IPS-18a (cell line): ENCODE results near the gene CCDC188.

ENCODE experiments used
- H3K27ac ChIP-seq: one replicate; pipeline ENCODE4 v1.5.1; 2013; ENCODE audit warnings: low read length
- H3K27me3 ChIP-seq: one replicate; pipeline ENCODE4 v1.6.1; 2013; ENCODE audit warnings: mild to moderate bottlenecking, low read length; ENCODE audit not compliant: control insufficient read depth, insufficient read depth
- H3K36me3 ChIP-seq: one replicate; pipeline ENCODE4 v1.6.1; 2013; ENCODE audit warnings: low read depth, low read length; ENCODE audit not compliant: control insufficient read depth
- H3K4me1 ChIP-seq: one replicate; pipeline ENCODE4 v1.6.1; 2013; ENCODE audit warnings: low read depth, low read length; ENCODE audit not compliant: control insufficient read depth
- H3K4me3 ChIP-seq: one replicate; pipeline ENCODE4 v1.5.1; 2013; ENCODE audit warnings: low read length
- H3K9ac ChIP-seq: one replicate; pipeline ENCODE4 v1.6.1; 2013; ENCODE audit warnings: mild to moderate bottlenecking, low read length, moderate library complexity
- H3K9me3 ChIP-seq: one replicate; pipeline ENCODE4 v1.6.1; 2013; ENCODE audit warnings: low read depth, low read length; ENCODE audit not compliant: control insufficient read depth

Gene CCDC188

DNA sequence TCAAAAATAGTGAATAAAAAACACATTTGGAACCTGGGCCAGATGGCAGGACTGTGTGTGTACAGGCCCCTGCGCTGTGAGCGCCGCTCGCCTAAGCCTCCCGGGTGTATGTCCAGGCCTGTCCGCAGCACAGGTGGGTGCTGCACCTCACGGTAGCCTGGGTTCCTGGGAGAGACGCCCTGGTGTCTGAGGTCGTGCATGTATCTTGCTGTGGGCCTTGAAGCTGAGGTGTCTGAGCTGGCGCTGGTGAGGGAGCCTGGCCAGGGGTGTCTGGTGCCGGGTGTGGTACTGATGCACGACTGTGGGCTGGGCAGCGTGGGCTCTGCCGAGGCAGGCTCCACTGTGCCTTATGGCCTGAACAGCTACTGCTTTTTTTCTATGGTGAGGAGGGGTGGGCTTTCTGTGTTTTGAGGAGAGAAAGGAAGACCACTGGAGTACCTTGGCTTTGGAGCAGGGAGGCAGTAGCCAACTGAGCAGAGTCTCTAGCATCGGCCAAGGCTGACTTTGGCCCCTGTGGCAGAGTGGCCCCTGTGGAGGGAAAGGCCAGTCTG is 23.5 kb downstream of the CCDC188 start:
- no peak overlapping the region for H3K27ac ChIP-seq
- no peaks in the 10 kb centered on the region for H3K27me3 ChIP-seq
- no peaks in the 10 kb centered on the region for H3K4me1 ChIP-seq
- no peaks in the 10 kb centered on the region for H3K9me3 ChIP-seq
- no peak overlapping the region for H3K4me3 ChIP-seq
- no peak overlapping the region for H3K9ac ChIP-seq
- peaks cover 49% of the 10 kb centered on the region for H3K36me3 ChIP-seq

DNA sequence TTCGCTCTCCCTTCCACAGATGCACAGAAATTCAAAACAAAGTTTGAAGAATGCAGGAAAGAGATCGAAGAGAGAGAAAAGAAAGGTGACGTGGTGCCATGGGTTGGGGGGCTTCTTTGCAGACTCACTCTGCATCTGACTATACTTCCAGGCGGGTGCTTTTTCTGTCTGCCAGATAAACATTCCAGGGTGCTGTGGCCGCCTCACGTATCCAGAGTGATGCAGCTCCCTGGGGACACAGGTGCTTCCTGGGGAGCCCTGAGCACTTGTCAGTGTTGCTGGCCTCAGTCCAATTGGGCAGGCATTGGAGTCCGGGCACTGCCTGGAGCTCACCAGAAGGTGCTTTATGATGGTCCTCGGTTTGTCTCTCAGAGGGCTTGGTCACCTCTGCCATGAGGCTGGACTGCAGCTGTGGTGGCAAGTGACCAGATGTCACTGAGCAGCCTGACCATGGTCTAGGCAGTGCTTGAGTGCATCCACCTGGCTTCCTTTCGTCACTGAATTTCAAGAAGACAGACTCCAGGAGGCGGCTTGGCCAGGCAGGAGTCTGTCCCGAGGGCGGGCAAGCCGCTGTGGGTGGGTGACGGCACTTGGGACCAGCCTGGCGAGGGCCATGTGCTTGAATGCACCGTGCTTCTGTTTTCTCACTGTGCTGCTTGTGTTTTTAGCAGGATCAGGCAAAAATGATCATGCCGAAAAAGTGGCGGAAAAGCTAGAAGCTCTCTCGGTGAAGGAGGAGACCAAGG is 24.4 kb downstream of the CCDC188 start:
- Histone ChIP-seq H3K4me3 (no peak overlapping the region), H3K4me1 (no peaks in the 10 kb centered on the region), H3K36me3 (peaks cover 59% of the 10 kb centered on the region), H3K9ac (no peak overlapping the region), H3K27me3 (no peaks in the 10 kb centered on the region), H3K9me3 (no peaks in the 10 kb centered on the region), H3K27ac (no peak overlapping the region)

DNA sequence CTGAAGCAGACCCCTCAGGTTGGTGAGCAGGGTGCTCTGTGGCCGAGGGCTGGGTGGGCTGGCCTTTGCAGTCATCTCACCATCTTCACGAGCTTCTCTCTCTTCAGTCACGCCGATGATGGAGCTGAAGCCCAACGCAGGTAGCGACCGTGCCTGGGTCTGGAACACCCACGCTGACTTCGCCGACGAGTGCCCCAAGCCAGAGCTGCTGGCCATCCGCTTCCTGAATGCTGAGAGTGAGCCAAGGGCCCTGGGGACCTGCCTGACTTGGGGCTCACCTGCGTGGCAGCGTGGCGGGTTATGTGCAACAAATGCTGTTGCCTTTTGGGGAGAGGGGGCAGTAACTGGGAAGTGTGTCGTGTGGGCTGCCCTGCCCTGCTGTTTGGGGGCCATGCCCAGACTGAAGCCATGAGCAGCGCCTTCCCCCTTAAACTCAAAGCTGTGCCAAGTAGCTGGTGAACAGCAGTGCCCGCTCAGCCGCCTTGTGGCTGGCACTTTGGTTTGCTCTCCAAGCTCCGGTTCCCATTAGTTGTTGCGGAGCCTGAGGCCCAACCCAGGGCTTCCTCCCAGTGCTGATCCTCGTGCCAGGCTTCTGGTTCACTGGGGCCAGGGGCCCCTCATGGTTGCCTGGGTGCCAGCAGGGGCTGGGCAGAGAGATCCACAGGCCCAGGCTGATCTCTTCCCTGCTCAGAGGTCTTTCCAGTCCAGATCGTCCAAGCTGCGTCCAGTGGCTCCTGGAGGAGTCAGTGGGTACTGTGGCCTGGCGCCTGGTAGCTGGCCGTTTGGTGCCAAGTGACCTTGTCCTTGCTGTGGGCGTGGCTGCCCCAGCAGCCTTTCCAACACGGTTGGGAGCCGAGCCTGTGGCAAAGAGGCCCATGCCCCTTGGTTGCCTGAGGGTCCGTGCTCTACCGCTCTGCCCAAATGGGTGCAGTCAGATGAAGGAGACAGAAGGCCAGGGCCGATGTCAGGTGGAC is 25.4 kb downstream of the CCDC188 start:
- H3K4me3 ChIP-seq, result no peak overlapping the region
- peaks cover 68% of the 10 kb centered on the region for H3K36me3 ChIP-seq
- no peaks in the 10 kb centered on the region for H3K27me3 ChIP-seq
- no peaks in the 10 kb centered on the region for H3K9me3 ChIP-seq
- H3K27ac ChIP-seq, result no peak overlapping the region
- H3K9ac ChIP-seq, result no peak overlapping the region
- no peaks in the 10 kb centered on the region for H3K4me1 ChIP-seq

DNA sequence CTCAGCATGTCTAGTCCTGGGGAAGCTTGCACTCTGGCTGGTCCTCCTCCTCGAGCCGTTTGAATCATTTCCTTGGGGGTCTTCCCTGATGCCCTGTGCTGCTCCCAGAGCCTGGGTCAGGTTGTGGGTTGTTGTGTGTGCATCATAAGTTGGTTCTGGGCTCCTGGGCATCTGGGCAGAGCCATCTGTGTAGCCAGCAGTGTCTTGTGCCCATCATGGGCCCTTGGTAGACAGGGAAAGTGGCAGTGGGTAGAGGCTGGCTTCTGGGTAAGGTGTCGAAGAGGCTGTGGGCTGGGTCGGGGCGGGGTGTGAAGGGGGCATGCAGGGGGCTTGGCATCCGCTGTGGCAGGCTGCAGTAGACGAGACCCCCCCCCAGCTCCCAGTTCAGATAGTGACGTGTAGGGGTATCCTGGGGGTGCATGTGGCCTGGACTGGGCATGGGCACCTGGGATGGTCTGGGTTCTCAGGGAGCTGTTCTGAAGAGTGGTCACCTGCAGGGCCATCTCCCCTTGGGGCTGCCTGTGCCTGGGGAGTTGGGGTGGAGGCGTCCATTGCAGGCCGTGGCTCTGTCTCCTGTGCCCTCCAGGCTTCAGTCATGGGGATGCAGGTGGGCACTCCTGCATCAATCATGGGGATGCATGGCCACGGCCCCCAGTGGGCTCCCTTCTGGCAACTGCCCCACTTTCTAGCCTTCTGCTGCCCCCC is 26.6 kb downstream of the CCDC188 start:
- Histone ChIP-seq H3K9me3 (no peaks in the 10 kb centered on the region), H3K9ac (no peak overlapping the region), H3K27me3 (no peaks in the 10 kb centered on the region), H3K36me3 (peaks cover 80% of the 10 kb centered on the region), H3K4me3 (no peak overlapping the region), H3K4me1 (no peaks in the 10 kb centered on the region), H3K27ac (no peak overlapping the region)

DNA sequence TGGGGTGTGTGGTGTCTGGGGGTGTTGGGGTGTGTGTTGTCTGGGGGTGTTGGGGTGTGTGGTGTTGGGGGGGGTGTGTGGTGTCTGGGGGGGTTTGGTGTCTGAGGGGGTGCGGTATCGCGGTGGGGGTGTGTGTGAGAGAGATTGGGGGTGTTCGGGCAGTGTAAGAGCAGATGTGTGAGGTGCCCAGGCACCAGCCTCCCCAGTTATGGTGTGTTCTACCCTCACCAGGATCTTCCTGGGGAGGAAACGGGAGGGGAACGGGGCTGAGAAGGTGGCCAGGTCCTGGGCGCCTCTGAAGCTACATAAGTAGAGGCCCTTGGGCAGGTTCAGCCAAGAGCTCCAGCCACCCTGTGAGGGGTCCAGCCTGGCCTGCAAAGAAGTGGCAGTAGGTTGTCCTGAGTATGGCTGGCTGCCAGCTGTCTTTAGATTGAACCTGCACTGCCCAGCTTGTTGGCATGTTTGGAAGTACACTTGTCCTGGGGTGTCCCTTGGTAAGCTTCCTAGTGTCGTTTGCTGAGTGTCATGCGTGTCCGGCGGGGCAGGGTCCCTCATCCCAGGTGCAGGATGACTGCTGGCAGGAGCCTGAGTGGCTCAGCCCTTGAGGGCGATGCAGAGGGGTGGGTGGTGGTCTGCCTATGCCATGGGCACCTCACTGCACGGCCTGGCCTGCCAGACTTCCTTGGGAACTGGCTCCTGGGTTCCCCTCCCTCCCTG is 27.3 kb downstream of the CCDC188 start:
- Histone ChIP-seq H3K4me1 (peaks cover 6% of the 10 kb centered on the region), H3K27ac (no peak overlapping the region), H3K4me3 (no peak overlapping the region), H3K9ac (no peak overlapping the region), H3K27me3 (no peaks in the 10 kb centered on the region), H3K36me3 (peaks cover 87% of the 10 kb centered on the region), H3K9me3 (no peaks in the 10 kb centered on the region)

DNA sequence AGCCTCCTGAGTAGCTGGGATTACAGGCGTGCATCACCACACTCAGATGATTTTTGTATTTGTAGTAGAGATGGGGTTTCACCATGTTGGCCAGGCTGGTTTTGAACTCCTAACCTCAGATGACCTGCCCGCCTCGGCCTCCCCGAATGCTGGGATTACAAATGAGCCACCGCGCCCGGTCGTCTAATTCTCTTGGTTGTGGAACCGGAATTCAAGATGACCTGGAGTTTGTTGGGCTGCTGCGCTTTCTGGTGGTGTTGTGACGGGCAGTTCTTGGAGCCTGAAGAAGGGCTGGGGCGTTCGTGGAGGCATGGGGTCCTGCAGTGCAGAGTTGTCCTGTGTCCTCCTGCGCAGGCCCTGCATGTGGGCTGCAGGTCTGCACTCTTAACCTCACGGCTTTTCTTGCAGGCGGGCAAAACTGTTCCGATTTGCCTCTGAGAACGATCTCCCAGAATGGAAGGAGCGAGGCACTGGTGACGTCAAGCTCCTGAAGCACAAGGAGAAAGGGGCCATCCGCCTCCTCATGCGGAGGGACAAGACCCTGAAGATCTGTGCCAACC is 28.9 kb downstream of the CCDC188 start:
- Histone ChIP-seq H3K9me3 (no peaks in the 10 kb centered on the region), H3K36me3 (peaks cover 77% of the 10 kb centered on the region), H3K4me1 (peaks cover 6% of the 10 kb centered on the region), H3K27ac (no peak overlapping the region), H3K27me3 (no peaks in the 10 kb centered on the region), H3K4me3 (no peak overlapping the region), H3K9ac (no peak overlapping the region)

DNA sequence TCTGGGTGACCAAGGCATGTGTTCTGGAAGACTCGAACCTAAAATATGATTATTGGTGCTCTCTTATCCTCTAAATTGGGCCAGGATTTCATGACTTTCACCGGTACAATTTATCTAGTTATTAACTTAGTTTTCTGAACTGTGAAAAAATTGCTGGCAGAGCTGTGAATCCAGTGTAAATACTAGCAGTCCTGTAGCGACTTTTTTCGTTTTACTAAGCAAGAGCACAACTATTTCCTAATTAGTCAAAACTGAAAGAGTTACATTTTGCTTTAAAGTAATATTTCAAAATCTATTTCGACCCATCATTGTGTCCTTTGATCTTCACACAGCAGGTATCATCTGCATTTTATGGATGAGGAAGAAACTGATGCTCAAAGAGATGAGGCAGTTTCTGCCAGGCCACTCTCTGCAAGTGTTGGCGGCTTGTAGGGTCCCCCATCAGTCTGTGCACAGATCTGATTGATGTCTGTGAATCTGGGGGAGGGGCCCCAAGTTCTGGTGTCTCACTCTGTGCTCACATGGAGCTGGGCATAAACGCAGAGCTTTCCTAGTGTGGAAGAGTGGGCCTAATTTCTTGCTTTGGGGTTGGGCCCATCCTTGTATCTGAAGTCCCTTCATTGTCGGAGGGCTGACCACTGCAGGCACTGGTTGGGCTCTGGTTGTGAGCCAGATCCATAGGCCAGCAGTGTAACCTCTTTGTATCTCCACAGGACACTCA is 32.4 kb downstream of the CCDC188 start:
- no peaks in the 10 kb centered on the region for H3K9me3 ChIP-seq
- peaks cover 6% of the 10 kb centered on the region for H3K4me1 ChIP-seq
- no peaks in the 10 kb centered on the region for H3K27me3 ChIP-seq
- H3K27ac ChIP-seq, result peak overlapping the region; percentile 86
- peak overlapping the region; percentile 98 for H3K9ac ChIP-seq
- peak overlapping the region; percentile 83 for H3K4me3 ChIP-seq
- H3K36me3 ChIP-seq, result peaks cover 48% of the 10 kb centered on the region

DNA sequence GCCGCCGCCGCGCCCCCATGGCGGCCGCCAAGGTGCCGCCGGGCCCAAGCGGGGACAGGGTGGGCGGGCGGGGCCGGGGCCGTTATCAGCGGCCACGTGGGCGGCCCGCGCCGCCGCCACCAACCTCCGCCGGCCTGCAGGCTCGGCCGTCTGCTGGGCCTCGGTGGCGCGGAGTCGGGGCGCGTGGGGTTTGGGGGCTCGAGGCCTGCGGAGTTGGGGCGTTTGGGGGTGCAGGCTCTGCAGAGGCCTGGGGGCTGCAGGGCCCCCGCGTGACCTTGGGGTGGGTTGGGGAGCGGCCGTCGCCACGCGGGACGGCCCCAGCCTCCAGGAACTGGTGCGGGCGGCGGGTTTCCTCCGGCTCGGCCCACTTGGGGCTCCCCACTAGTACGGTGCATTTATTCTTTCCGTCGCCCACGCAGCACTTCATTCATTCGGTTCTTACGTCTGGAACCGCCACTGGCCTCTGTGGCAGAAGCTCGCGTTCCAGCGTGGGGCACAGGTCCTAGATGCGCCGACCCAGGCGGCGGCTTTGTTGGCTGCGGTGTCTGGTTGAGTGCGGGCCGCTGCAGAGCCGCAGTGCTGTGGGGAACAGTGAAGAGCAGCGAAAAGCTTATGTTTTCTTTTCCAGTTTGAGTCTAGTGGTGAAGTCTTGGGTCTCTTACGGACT is 33.1 kb downstream of the CCDC188 start:
- H3K9me3 ChIP-seq, result no peaks in the 10 kb centered on the region
- peak overlapping the region; percentile 86 for H3K27ac ChIP-seq
- H3K4me3 ChIP-seq, result peak overlapping the region; percentile 83
- peaks cover 46% of the 10 kb centered on the region for H3K36me3 ChIP-seq
- H3K9ac ChIP-seq, result peak overlapping the region; percentile 98
- no peaks in the 10 kb centered on the region for H3K27me3 ChIP-seq
- peaks cover 6% of the 10 kb centered on the region for H3K4me1 ChIP-seq

DNA sequence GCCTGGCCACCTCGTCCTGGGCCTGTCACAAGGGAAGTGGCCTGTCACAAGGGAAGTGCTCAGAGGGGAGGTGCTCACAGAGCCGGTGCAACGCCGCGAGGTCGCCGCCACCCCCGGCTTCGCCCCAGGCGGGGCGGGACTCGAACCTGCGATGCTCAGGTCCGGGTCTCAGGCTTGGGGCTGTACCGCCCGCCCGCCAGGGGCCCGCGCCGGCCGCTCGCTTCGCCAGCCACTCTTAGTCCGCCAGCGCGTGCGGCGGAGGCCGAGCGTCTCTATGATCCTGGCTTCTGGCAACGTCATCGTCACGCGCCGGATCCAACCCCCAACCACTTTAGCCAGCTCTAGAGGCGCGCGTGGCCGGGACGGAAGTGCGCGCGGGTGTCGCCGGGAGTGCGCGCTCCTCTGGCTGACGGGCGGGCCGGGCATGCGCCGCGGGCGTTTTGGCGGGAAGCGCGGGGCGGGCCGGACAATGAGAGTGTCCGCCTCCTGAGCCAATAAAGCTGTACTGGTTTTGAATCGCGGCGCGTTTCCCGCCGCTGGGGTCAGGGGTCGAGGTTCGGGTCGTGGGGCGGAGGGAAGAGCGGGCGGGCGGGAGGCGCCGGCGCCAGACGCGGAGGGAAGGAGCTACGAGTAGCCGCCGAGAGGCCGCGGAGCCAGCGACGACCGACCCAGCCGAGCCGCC is 33.8 kb downstream of the CCDC188 start, which contains the start of gene TRMT2A:
Gene TRMT2A, minus strand, starts transcription at position 276 of the 682 bp plus-strand sequence. CDS start 320 bp downstream, outside the sequence.
- Histone ChIP-seq H3K4me3 (peak within 1 kb of the TSS; percentile 83), H3K9me3 (no peaks in the 10 kb centered on the region), H3K27me3 (no peaks in the 10 kb centered on the region), H3K4me1 (peaks cover 6% of the 10 kb centered on the region), H3K36me3 (peaks cover 48% of the 10 kb centered on the region), H3K27ac (peak within 1 kb of the TSS; percentile 86), H3K9ac (peak within 1 kb of the TSS; percentile 98)
